ENCODE data around the gene LHFPL3.

The LHFPL3 gene

GRCh38 chr7:104358446-104359132, 30.2 kb downstream of the LHFPL3 start:
- H3K4me3 ChIP-seq (ENCODE audit: low read depth, low read length), result no peak overlapping the region
- in situ Hi-C loops (cut with HindIII; ENCODE audit: low pct_ligation_motif_present, low sequenced_read_pairs), result no loop called here
- no peak for DNase-seq
- H3K27me3 ChIP-seq (replicated peaks), result no peaks in the 10 kb centered on the region
- no peak for TF ChIP-seq CTCF (IDR thresholded peaks at IDR 0.05; ENCODE audit: low read depth, low read length, missing control alignments)
- no peak overlapping the region for H3K27ac ChIP-seq
- H3K36me3 ChIP-seq (replicated peaks), result no peaks in the 10 kb centered on the region

GRCh38 chr7:104362756-104363155, 34.4 kb downstream of the LHFPL3 start:
- DNase-seq, result no peak
- Histone ChIP-seq H3K4me3 (ENCODE audit: low read depth, low read length) (no peak overlapping the region), H3K27ac (no peak overlapping the region), H3K36me3 (replicated peaks) (no peaks in the 10 kb centered on the region), H3K27me3 (replicated peaks) (no peaks in the 10 kb centered on the region)
- in situ Hi-C loops (cut with HindIII; ENCODE audit: low pct_ligation_motif_present, low sequenced_read_pairs), result no loop called here
- TF ChIP-seq CTCF (IDR thresholded peaks at IDR 0.05; ENCODE audit: low read depth, low read length, missing control alignments), result no peak

DNA sequence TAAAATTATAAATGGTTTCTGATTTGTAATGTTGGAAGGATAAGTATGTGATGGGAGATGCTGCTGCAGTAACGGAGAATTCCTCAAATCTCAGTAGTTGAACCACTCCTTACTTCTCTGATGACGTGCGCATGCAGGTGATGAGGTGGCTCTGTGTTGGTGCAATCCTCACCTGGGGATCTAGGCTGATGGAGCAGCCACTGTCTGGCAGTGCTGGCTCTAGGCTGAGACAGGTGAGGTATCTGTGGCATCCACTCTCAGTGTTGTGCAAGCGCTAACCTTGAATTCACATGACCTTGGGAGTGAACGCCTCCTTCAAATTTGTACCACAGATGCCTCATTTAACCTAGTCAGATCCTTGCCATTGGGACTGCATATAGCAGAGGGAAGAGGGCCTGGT, 35.0 kb downstream of the LHFPL3 start:
- Histone ChIP-seq H3K27me3 (replicated peaks) (no peaks in the 10 kb centered on the region), H3K27ac (no peak overlapping the region), H3K36me3 (replicated peaks) (no peaks in the 10 kb centered on the region), H3K4me3 (ENCODE audit: low read depth, low read length) (no peak overlapping the region)
- DNase-seq, result no peak
- TF ChIP-seq CTCF (IDR thresholded peaks at IDR 0.05; ENCODE audit: low read depth, low read length, missing control alignments), result no peak
- in situ Hi-C loops (cut with HindIII; ENCODE audit: low pct_ligation_motif_present, low sequenced_read_pairs), result no loop called here

GRCh38 chr7:104366390-104366789, 38.0 kb downstream of the LHFPL3 start:
- TF ChIP-seq CTCF (IDR thresholded peaks at IDR 0.05; ENCODE audit: low read depth, low read length, missing control alignments), result no peak
- Histone ChIP-seq H3K27ac (no peak overlapping the region), H3K4me3 (ENCODE audit: low read depth, low read length) (no peak overlapping the region), H3K36me3 (replicated peaks) (no peaks in the 10 kb centered on the region), H3K27me3 (replicated peaks) (no peaks in the 10 kb centered on the region)
- in situ Hi-C loops (cut with HindIII; ENCODE audit: low pct_ligation_motif_present, low sequenced_read_pairs), result no loop called here
- DNase-seq, result no peak

DNA sequence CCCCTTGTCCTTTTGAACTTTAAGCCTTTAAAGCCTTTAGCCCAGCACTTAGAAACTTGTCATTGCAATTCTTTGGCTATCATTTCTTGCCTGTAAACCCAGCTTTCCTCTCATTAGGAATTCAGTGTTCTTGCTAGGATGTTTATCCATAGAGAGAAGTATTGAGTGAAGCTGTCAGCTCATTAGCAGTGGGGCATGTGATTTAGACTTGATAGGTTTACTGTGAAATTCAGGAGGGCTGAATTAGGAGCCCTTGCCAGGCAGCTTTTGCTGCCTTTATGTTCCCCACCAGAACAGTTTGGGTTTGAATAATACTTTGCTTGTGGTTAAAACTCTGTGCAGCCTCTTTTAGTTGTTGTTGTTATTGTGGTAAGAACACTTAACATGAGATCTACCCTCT, 39.5 kb downstream of the LHFPL3 start:
- Histone ChIP-seq H3K27me3 (replicated peaks) (no peaks in the 10 kb centered on the region), H3K4me3 (ENCODE audit: low read depth, low read length) (no peak overlapping the region), H3K36me3 (replicated peaks) (no peaks in the 10 kb centered on the region), H3K27ac (no peak overlapping the region)
- DNase-seq, result no peak
- no peak for TF ChIP-seq CTCF (IDR thresholded peaks at IDR 0.05; ENCODE audit: low read depth, low read length, missing control alignments)
- in situ Hi-C loops (cut with HindIII; ENCODE audit: low pct_ligation_motif_present, low sequenced_read_pairs), result no loop called here

All from brain microvascular endothelial cell (primary cell).